Left lobe of liver (tissue), 2 donors: Measurements from ENCODE around the gene PGPEP1. TPM values are rescaled to one million over a fixed set of nuclear protein-coding genes. Genes with fewer than 3 reads are reported as not detected.
"Not testable (repeated sequence)": the region's sequence is repeated elsewhere in the genome, so short reads cannot be mapped to it uniquely, and the experiment has no call there.

ENCODE experiments used
- ATAC-seq: fragments of 200-7000 bp; cut with Tn5 transposase; one replicate; pipeline ENCODE4 v1.9.1; 2020; ENCODE audit warnings: mild to moderate bottlenecking, moderate library complexity
- DNase-seq: peaks from one replicate; pipeline ENCODE4 v3.0.0-alpha.2; 2020; ENCODE audit warnings: low spot score
- total RNA-seq: library from RNA; stranded (reverse); gene quantifications from one replicate; pipeline ENCODE4 v1.2.1, GENCODE V29; 2021
- donor health status: DM: no; HTN: no; CAD: no; lungs with moderate emphysema.
- donor health status: DM: no; HTN: yes; CAD: no.

PGPEP1 gene
- total RNA-seq, 1 donor from 2014 or later: 62.4 TPM

GRCh38 chr19:18330868-18331267 lies 9.5 kb upstream of the PGPEP1 start:
- ATAC-seq (no peak), DNase-seq (no peak)

GRCh38 chr19:18332917-18333530 lies 7.4 kb upstream of the PGPEP1 start:
- ATAC-seq (no peak), DNase-seq (no peak)

GRCh38 chr19:18333680-18334079 lies 6.7 kb upstream of the PGPEP1 start:
- ATAC-seq: no peak
- no peak for DNase-seq

GRCh38 chr19:18336121-18336520 lies 4.3 kb upstream of the PGPEP1 start:
- ATAC-seq (no peak), DNase-seq (no peak)

- DNase-seq: no peak
- peak; percentile 21 for ATAC-seq
These were observed 1.9 kb upstream of the PGPEP1 start for GRCh38 chr19:18338541-18338940.

GRCh38 chr19:18339723-18340122 lies 675 bp upstream of the PGPEP1 start:
- DNase-seq: no peak
- ATAC-seq: no peak

GRCh38 chr19:18340990-18341868 lies 831 bp downstream of the PGPEP1 start:
- DNase-seq: peak; percentile 76
- peak; percentile 75 for ATAC-seq

- no peak for DNase-seq
- ATAC-seq: no peak
These were observed 1.8 kb downstream of the PGPEP1 start for GRCh38 chr19:18342090-18342632.

- ATAC-seq (no peak), DNase-seq (no peak)
These were observed 4.2 kb downstream of the PGPEP1 start for GRCh38 chr19:18344582-18344950.

GRCh38 chr19:18345296-18345695 lies 4.9 kb downstream of the PGPEP1 start:
- DNase-seq: no peak
- ATAC-seq: no peak

- no peak for ATAC-seq
These were observed 5.7 kb downstream of the PGPEP1 start for GRCh38 chr19:18346091-18346490.

GRCh38 chr19:18348171-18348570 lies 7.8 kb downstream of the PGPEP1 start:
- ATAC-seq (no peak), DNase-seq (no peak)

More at GRCh38 chr19:18346091-18346490, 5.7 kb downstream of the PGPEP1 start:
- no peak for DNase-seq

GRCh38 chr19:18348818-18349339 lies 8.5 kb downstream of the PGPEP1 start:
- not testable (repeated sequence) for ATAC-seq, DNase-seq

- DNase-seq (no peak), ATAC-seq (peak; percentile 83)
These were observed 9.2 kb downstream of the PGPEP1 start for GRCh38 chr19:18349524-18350128.

- no peak for DNase-seq
- ATAC-seq: no peak
These were observed 10.1 kb downstream of the PGPEP1 start for GRCh38 chr19:18350490-18350889.

- no peak for ATAC-seq
- DNase-seq: no peak
These were observed 11.1 kb downstream of the PGPEP1 start for GRCh38 chr19:18351544-18351943.

GRCh38 chr19:18353378-18354005 lies 13.1 kb downstream of the PGPEP1 start:
- DNase-seq: no peak
- no peak for ATAC-seq

GRCh38 chr19:18354743-18355142 lies 14.3 kb downstream of the PGPEP1 start:
- ATAC-seq, DNase-seq: not testable (repeated sequence)

- ATAC-seq (no peak), DNase-seq (no peak)
These were observed 16.6 kb downstream of the PGPEP1 start for GRCh38 chr19:18357041-18357440.

- ATAC-seq (no peak), DNase-seq (no peak)
These were observed 21.2 kb downstream of the PGPEP1 start for GRCh38 chr19:18361646-18362045.
